WTC11 (cell line): ENCODE data around the gene PRXL2B. TPM values are rescaled to one million over a fixed set of nuclear protein-coding genes. Genes with fewer than 3 reads are reported as not detected.

Experiments
- ARID4B ChIP-seq: sonication (generic); formaldehyde crosslinking; IDR thresholded peaks from 2 replicates; pipeline ENCODE4 v1.8.0; 2023; ENCODE audit warnings: missing genetic modification reagents, mild to moderate bottlenecking, borderline replicate concordance
- FOXK1 ChIP-seq: sonication (generic); formaldehyde crosslinking; IDR thresholded peaks from 2 replicates; pipeline ENCODE4 v1.8.0; 2022; ENCODE audit warnings: mild to moderate bottlenecking, moderate library complexity, missing genetic modification reagents
- MXD4 ChIP-seq: fragments of 250-450 bp; sonication (Bioruptor Pico); IDR thresholded peaks from 2 replicates; pipeline ENCODE4 v1.8.0; 2021; ENCODE audit warnings: mild to moderate bottlenecking, moderate library complexity, borderline replicate concordance
- NFE2L1 ChIP-seq: sonication (generic); formaldehyde crosslinking; IDR thresholded peaks from 2 replicates; pipeline ENCODE4 v1.8.1; 2023; ENCODE audit warnings: missing genetic modification reagents
- NR2C2 ChIP-seq: sonication (generic); formaldehyde crosslinking; IDR thresholded peaks from 2 replicates; pipeline ENCODE4 v1.8.0; 2022; ENCODE audit warnings: mild to moderate bottlenecking, missing genetic modification reagents
- PRRX2 ChIP-seq: fragments of 250-450 bp; sonication (Bioruptor Pico); IDR thresholded peaks from 2 replicates; pipeline ENCODE4 v1.8.0; 2021; ENCODE audit warnings: mild to moderate bottlenecking
- SMAD3 ChIP-seq: sonication (generic); formaldehyde crosslinking; IDR thresholded peaks from 2 replicates; pipeline ENCODE4 v1.8.0; 2022; ENCODE audit warnings: missing genetic modification reagents, mild to moderate bottlenecking, borderline replicate concordance
- ZNF423 ChIP-seq: fragments of 250-450 bp; sonication (Bioruptor Pico); IDR thresholded peaks from 2 replicates; pipeline ENCODE4 v2.1.2; 2022; ENCODE audit warnings: mild to moderate bottlenecking, moderate library complexity
- total RNA-seq: library from RNA; stranded (reverse); gene quantifications from 3 replicates; pipeline ENCODE4 v1.2.3, GENCODE V29; 2021
- TF ChIP-seq, protein P1 (sequence below): sonication (generic); formaldehyde crosslinking; IDR thresholded peaks from 2 replicates; pipeline ENCODE4 v1.8.1; 2023; ENCODE audit warnings: mild to moderate bottlenecking, missing genetic modification reagents, moderate library complexity
- TF ChIP-seq, protein P2 (sequence below): fragments of 250-450 bp; sonication (Bioruptor Pico); IDR thresholded peaks from 2 replicates; pipeline ENCODE4 v1.9.0; 2021; ENCODE audit warnings: mild to moderate bottlenecking

Gene PRXL2B
- total RNA-seq, 1 experiment from 2014 or later = 50.3 TPM

DNA sequence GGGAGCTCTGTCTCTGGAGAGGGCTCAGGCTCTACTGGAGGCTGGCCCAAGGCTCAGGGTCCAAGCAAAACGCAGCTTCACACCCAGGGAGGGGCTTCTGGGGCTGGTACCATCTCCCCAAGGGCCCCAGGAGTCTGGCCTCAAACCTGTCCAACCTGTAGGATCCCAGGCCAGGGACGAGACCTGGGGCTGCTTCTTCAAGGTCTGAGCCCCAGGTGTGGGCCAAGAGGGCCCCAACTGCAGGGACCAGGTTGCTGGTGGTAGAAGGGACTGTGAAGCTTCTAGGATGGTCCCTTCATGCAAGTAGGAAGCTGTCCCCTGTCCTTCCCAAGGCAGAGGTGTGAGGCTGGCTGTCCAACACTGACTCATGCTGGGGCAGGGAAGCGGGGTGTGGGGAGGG, 54.0 kb downstream of the PRXL2B start (continued):
- TF ChIP-seq SMAD3 (CRISPR knock-in tag) = no peak
- TF ChIP-seq NR2C2 = no peak
- TF ChIP-seq ZNF423 (CRISPR knock-in tag) = no peak
- no peak for TF ChIP-seq MXD4 (CRISPR knock-in tag)
- TF ChIP-seq, protein P1, sequence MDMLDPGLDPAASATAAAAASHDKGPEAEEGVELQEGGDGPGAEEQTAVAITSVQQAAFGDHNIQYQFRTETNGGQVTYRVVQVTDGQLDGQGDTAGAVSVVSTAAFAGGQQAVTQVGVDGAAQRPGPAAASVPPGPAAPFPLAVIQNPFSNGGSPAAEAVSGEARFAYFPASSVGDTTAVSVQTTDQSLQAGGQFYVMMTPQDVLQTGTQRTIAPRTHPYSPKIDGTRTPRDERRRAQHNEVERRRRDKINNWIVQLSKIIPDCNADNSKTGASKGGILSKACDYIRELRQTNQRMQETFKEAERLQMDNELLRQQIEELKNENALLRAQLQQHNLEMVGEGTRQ (CRISPR knock-in tag) = no peak
- TF ChIP-seq, protein P2, sequence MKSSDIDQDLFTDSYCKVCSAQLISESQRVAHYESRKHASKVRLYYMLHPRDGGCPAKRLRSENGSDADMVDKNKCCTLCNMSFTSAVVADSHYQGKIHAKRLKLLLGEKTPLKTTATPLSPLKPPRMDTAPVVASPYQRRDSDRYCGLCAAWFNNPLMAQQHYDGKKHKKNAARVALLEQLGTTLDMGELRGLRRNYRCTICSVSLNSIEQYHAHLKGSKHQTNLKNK (CRISPR knock-in tag) = no peak
- no peak for TF ChIP-seq FOXK1 (CRISPR knock-in tag)
- TF ChIP-seq PRRX2 (CRISPR knock-in tag) = no peak
- TF ChIP-seq NFE2L1 (CRISPR knock-in tag) = no peak
- no peak for TF ChIP-seq ARID4B
- TF ChIP-seq, all 79 proteins: peak for 0

Other genes starting within 250 kb of the PRXL2B start
- 14.5 to 19.7 TPM (median 18.5 TPM) in 3 replicates for gene MORN1, start 195.2 kb upstream of the PRXL2B start, total RNA-seq
- 72.1 to 80.4 TPM (median 79.8 TPM) in 3 replicates for gene RER1, start 194.9 kb upstream of the PRXL2B start, total RNA-seq
- gene PEX10, start 174.2 kb upstream of the PRXL2B start, total RNA-seq = 28.6 to 31.7 TPM (median 29.3 TPM) in 3 replicates
- gene PLCH2, start 110.5 kb upstream of the PRXL2B start, total RNA-seq = 0.05 to 0.18 TPM (median 0.17 TPM) in 3 replicates
- gene PANK4, start 60.2 kb upstream of the PRXL2B start, total RNA-seq = 35.2 to 52.5 TPM (median 36.7 TPM) in 3 replicates
- 0.21 to 0.23 TPM in 2 of 3 replicates, not detected in the other for gene HES5, start 56.5 kb upstream of the PRXL2B start, total RNA-seq
- gene TNFRSF14, start 30.4 kb upstream of the PRXL2B start, total RNA-seq = 0.73 to 1.1 TPM (median 0.87 TPM) in 3 replicates
- gene MMEL1, start 46.2 kb downstream of the PRXL2B start, total RNA-seq = 0.55 to 0.64 TPM in 2 of 3 replicates, not detected in the other
- gene TTC34, start 214.9 kb downstream of the PRXL2B start, total RNA-seq = 0.39 to 0.61 TPM (median 0.44 TPM) in 3 replicates